SK-N-SH (cell line): ENCODE measurements around the gene CELA3B.

Experiments used
- CTCF ChIP-seq: fragments of 200-600 bp; sonication (generic); IDR thresholded peaks from 2 replicates; pipeline ENCODE4 v1.6.1; 2017; ENCODE audit warnings: antibody characterized with exemption, mild to moderate bottlenecking, moderate library complexity
- ELF1 ChIP-seq: IDR thresholded peaks from 2 replicates; pipeline ENCODE4 v1.4.0; 2012
- EZH2phosphoT487 ChIP-seq: fragments of 200-600 bp; sonication (generic); IDR thresholded peaks from 2 replicates; pipeline ENCODE4 v1.6.1; 2017; ENCODE audit warnings: low read depth, mixed run types, mild to moderate bottlenecking, antibody characterized with exemption, moderate library complexity, borderline replicate concordance
- IRF3 ChIP-seq: fragments of 150-350 bp; IDR thresholded peaks from 2 replicates; pipeline ENCODE4 v1.6.1; 2016; ENCODE audit warnings: mild to moderate bottlenecking, low read depth, low read length
- JUND ChIP-seq: IDR thresholded peaks from 2 replicates; pipeline ENCODE4 v1.4.0; 2012
- MAX ChIP-seq: IDR thresholded peaks from 2 replicates; pipeline ENCODE4 v1.4.0; 2012; ENCODE audit warnings: low read depth
- RCOR1 ChIP-seq: fragments of 150-350 bp; IDR thresholded peaks from 2 replicates; pipeline ENCODE4 v1.6.1; 2017; ENCODE audit warnings: antibody characterized with exemption, low read length
- REST ChIP-seq: IDR thresholded peaks from 2 replicates; pipeline ENCODE4 v1.6.1; 2012; ENCODE audit warnings: mild to moderate bottlenecking, low read depth, low read length, moderate library complexity
- SMC3 ChIP-seq: IDR thresholded peaks from 2 replicates; pipeline ENCODE4 v1.6.1; 2012; ENCODE audit warnings: low read depth, low read length, improper control_type of control experiment
- TAF1 ChIP-seq: IDR thresholded peaks from 2 replicates; pipeline ENCODE4 v1.6.1; 2012; ENCODE audit warnings: low read depth, mild to moderate bottlenecking, low read length, moderate library complexity, borderline replicate concordance
- TCF12 ChIP-seq: IDR thresholded peaks from 2 replicates; pipeline ENCODE4 v1.4.0; 2012

GRCh38 chr1:21961799-21962198, 15.0 kb upstream of the CELA3B start:
- TF ChIP-seq ELF1 (no peak), IRF3 (no peak), RCOR1 (no peak), EZH2phosphoT487 (no peak), CTCF (no peak), JUND (no peak), SMC3 (no peak), MAX (no peak), REST (no peak), TAF1 (no peak), TCF12 (no peak)
